Stimulated activated CD8-positive, alpha-beta memory T cell treated with anti-CD3 and anti-CD28 coated beads, Interleukin-15, amount 100 ng/mL, for 1 hour (primary cell): Measurements from ENCODE around the gene NUDT8.
A peak's percentile ranks its signal among the peaks of the same experiment; 100 is the strongest.
"Not testable (repeated sequence)": the region's sequence is repeated elsewhere in the genome, so short reads cannot be mapped to it uniquely, and the experiment has no call there.

ENCODE experiments used
- DNase-seq: peaks from one replicate; pipeline ENCODE4 v3.0.0-alpha.2; 2020; ENCODE audit warnings: low read depth

Gene NUDT8

GRCh38 chr11:67627812-67628624, 1.7 kb downstream of the NUDT8 start:
- DNase-seq: no peak

- no peak for DNase-seq
Observed at GRCh38 chr11:67627441-67627811, 2.3 kb downstream of the NUDT8 start.

DNA sequence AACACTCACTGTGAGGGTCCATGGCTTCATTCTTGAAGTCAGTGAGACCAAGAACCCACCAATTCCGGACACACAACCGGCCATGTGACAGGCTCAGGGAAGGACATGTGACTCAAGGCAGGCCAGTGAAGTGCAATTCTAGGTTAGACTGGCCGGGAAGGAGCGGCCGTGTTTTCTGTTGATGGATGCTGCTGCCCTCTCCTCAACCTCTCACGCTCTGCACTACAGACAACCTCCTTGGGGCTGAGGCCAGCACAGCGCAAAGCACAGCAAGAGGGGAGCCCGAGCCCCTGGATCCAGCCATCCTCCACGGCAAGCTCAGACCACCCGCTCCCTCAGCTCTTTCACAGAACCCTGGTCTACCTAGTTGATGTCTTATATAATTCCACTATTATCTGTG, 2.8 kb downstream of the NUDT8 start:
- DNase-seq: no peak

DNA sequence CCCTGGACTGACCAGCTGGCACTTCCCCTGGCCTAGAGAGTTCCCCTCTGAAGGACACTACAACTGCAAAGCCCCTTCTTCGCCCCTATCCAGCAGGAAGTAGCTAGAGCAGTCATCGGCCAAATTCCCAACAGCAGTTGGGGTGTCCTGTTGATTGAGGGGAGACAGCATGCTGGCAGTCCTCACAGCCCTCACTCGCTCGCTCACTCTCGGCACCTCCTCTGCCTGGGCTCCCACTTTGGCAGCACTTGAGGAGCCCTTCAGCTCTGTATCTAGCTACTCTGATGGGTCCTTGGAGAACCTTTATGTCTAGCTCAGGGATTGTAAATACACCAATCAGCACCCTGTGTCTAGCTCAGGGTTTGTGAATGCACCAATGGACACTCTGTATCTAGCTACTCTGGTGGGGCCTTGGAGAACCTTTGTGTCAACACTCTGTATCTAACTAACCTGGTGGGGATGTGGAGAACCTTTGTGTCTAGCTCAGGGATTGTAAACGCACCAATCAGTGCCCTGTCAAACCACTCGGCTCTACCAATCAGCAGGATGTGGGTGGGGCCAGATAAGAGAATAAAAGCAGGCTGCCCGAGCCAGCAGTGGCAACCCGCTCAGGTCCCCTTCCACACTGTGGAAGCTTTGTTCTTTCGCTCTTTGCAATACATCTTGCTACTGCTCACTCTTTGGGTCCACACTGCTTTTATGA, 3.5 kb downstream of the NUDT8 start:
- not testable (repeated sequence) for DNase-seq

- DNase-seq: not testable (repeated sequence)
Observed at GRCh38 chr11:67623795-67624194, 5.9 kb downstream of the NUDT8 start.

- not testable (repeated sequence) for DNase-seq
Observed at GRCh38 chr11:67622905-67623304, 6.8 kb downstream of the NUDT8 start.

- DNase-seq: not testable (repeated sequence)
Observed at GRCh38 chr11:67621928-67622327, 7.8 kb downstream of the NUDT8 start.

DNA sequence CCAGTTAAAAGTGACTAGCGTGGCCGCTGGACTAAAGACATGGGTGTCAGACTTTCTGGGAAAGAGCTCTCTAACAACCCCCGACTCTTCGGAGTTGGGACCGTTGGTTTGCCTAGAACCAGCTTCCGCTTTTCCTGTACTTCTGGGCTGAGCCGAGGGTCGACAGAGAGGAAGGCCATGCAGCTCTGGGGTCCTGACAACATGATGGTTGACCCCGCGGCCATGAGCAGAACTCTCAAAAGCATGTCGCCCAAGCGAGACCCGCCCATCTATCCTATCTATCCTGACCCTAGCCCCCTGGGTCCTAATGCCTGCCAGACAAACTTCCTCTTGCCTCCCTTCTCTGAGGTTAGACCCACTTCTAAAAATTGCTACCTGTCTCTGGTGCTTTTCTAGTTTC, 9.1 kb downstream of the NUDT8 start:
- not testable (repeated sequence) for DNase-seq

GRCh38 chr11:67619683-67620618, 9.8 kb downstream of the NUDT8 start:
- not testable (repeated sequence) for DNase-seq

DNA sequence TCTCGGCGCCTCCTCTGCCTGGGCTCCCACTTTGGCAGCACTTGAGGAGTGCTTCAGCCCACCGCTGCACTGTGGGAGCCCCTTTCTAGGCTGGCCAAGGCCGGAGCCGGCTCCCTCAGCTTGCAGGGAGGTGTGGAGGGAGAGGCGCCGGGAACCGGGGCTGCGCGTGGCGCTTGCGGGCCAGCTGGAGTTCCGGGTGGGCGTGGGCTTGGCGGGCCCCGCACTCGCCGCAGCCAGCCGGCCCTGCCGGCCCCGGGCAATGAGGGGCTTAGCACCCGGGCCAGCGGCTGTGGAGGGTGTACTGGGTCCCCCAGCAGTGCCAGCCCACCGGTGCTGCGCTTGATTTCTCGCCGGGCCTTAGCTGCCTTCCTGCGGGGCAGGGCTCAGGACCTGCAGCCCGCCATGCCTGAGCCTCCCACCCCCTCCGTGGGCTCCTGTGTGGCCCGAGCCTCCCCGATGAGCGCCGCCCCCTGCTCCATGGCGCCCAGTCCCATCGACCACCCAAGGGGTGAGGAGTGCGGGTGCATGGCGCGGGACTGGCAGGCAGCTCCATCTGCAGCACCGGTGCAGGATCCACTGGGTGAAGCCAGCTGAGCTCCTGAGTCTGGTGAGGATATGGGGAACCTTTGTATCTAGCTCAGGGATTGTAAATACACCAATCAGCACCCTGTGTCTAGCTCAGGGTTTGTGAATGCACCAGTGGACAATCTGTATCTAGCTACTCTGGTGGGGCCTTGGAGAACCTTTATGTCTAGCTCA, 10.7 kb downstream of the NUDT8 start:
- not testable (repeated sequence) for DNase-seq

GRCh38 chr11:67617243-67617953, 12.3 kb downstream of the NUDT8 start:
- no peak for DNase-seq

GRCh38 chr11:67616431-67617242, 13.1 kb downstream of the NUDT8 start:
- no peak for DNase-seq

DNA sequence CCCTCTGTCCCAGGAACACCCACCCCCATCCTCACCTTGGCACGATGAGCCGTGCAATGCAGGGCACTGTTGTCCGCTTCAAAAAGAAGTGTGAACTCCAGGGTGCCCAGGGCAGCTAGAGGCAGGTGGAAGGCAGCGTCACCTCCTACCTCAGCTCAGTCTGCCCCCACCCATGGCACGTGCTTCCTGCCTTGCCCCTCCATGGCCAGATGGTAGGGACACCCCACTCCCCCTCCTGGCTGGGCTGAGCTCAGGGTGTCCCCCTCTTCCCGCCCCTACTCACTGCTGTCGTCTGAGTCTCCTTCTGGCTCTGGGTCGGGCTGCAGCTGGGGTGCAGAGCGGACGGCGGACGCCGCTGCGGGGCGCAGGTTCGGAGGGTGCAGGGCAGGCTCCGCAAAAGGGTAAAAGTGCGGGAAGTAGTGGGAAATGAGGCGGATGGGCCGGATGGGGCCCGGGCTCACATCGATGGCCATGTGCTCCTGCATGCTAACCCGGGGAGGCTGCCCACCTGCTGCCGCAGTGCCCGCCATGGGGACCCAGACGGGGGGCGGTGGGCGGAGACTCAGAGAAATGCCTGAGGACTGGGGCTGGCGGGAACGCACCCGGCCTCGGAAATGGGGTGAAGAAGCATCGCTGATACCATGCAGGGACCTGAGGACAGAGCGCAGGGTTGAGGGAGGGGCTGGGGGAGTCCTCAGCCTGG, 13.9 kb downstream of the NUDT8 start:
- no peak for DNase-seq

DNA sequence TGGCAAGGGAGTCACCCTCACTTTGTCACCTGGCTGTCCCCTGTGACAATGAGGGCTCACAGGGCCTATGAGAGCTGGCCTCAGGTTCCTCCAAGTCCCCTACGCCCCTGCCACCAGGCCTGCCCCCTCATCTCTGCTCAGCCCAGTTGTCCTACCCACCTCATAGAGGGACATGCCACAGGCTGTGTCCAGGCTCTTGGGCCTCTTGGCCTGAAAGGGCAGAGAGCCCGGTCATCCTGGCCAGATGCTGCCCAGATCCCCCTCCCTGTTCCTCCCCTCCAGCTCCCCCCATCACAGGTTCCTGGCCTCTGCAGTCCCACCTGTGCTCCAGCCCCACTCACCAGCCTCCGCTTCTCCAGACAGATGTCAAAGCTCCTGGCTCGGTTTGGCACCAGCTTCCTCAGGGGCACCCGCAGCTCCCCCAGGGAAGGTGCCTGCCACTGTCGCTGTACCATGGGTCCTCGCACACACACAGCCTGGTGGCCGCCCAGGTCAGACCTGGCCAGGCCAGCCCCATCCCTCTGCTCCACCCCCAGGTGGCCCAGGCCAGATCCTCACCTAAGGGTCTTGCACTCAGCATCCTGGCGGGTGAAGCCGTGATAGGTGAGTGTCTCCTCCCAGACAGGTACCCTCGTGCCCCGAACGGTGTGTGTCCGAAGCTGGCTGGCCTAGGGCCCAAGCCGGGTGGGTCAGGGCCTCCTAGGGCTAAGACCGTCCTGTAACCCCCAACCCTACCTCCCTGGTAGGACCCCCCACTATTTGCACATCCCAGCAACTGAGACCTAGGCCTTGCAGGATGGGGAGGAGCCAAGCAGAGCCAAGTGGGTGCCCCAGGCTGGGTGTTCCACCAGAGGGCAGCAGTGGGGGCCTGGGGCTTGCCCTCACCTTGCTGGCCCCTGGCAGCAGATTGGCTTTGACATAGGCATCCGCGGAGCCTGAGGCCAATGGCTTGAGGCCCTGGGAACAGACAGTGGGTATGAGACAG, 14.7 kb downstream of the NUDT8 start:
- DNase-seq: no peak

GRCh38 chr11:67613960-67614715, 15.6 kb downstream of the NUDT8 start:
- peak; percentile 68 for DNase-seq

DNA sequence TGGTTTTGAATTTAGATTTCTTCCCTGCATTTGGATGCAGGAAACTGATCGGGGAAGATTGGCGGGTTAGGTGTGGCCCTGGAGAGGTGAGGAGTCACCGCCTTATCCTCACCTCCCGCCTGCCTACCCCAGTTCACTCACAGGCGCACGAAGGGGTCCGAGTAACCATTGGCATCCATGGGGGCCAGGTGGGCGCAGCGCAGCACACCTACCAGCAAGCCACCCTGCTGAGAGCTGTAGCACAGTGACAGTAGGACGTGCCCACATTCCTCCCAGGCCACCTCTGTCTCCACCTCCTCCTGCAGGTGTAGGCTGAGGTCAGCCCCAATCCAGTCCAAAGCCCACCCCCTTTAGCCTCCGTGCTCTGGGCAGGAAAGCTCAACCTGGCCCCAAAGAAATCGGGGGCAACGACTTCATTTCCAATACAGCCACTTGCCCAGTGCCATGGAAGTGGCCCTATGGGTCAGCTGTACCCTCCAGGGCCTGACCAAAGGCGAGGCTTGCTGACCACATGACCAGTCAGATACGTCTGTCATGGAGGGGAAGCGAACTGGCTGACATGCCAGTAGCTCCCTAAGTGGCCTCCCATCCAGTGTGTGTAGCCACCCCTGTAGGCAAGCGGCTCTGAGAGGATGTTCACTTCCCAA, 16.3 kb downstream of the NUDT8 start:
- no peak for DNase-seq

GRCh38 chr11:67612751-67613150, 17.0 kb downstream of the NUDT8 start:
- DNase-seq: no peak
